Naive thymus-derived CD4-positive, alpha-beta T cell (primary cell): ENCODE measurements around the gene ZNF445. TPM values are rescaled to one million over a fixed set of nuclear protein-coding genes. Genes with fewer than 3 reads are reported as not detected.
"Not testable (repeated sequence)": the region's sequence is repeated elsewhere in the genome, so short reads cannot be mapped to it uniquely, and the experiment has no call there.

ENCODE experiments used
- ATAC-seq: fragments of 150-1000 bp; cut with Tn5 transposase; 2 replicates; pipeline ENCODE4 v1.10.0; 2021; ENCODE audit warnings: mild to moderate bottlenecking, moderate library complexity
- CTCF ChIA-PET: fragments of 350-600 bp; sonication (Branson Sonifier 250); formaldehyde crosslinking; loops from one replicate; lab custom pipeline; 2021; ENCODE audit warnings: antibody characterized with exemption; lab: Charles Lee
- POLR2A ChIA-PET: fragments of 350-600 bp; sonication (Branson Sonifier 250); formaldehyde crosslinking; loops from one replicate; lab custom pipeline; 2021; ENCODE audit warnings: antibody characterized with exemption, inconsistent platforms; lab: Charles Lee
- DNase-seq, 9 donors: peaks; one replicate each; pipeline versions ENCODE4 v3.0.0 to v3.0.0-alpha.2; 2020 to 2022; ENCODE audit warnings: mixed read lengths in 1 of 9
- H3K27ac ChIP-seq: one replicate; pipeline ENCODE4 v1.7.0; 2013; ENCODE audit warnings: mild to moderate bottlenecking, low read depth, low read length, moderate library complexity
- H3K27me3 ChIP-seq, 2 donors: one replicate each; pipeline ENCODE4 v1.7.0; 2013; ENCODE audit warnings: low read length in 2 of 2, mild to moderate bottlenecking in 2 of 2, moderate library complexity in 2 of 2; ENCODE audit not compliant: control insufficient read depth in 2 of 2, insufficient read depth in 2 of 2
- H3K36me3 ChIP-seq, 3 experiments: 1 replicate in 2 of 3; 2 replicates in 1 of 3; pipeline ENCODE4 v1.7.0; 2013; ENCODE audit warnings: low read length in 3 of 3, mild to moderate bottlenecking in 3 of 3, moderate library complexity in 1 of 3; ENCODE audit not compliant: insufficient read depth in 3 of 3, control insufficient read depth in 2 of 3
- H3K4me1 ChIP-seq, 2 donors: one replicate each; pipeline ENCODE4 v1.7.0; 2013; ENCODE audit warnings: low read length in 2 of 2, mild to moderate bottlenecking in 2 of 2, moderate library complexity in 1 of 2; ENCODE audit not compliant: control insufficient read depth in 2 of 2, insufficient read depth in 2 of 2
- H3K4me3 ChIP-seq: 2 replicates; pipeline ENCODE4 v1.7.0; 2013; ENCODE audit warnings: mild to moderate bottlenecking, low read length
- H3K9me3 ChIP-seq, 3 experiments: 1 replicate in 2 of 3; 2 replicates in 1 of 3; pipeline ENCODE4 v1.7.0; 2013; ENCODE audit warnings: low read length in 3 of 3; ENCODE audit not compliant: control insufficient read depth in 2 of 3
- H3K27ac Mint-ChIP-seq, 9 donors: one replicate each; pipeline ENCODE4 v1.8.0; 2020 to 2022; ENCODE audit warnings: mixed read lengths in 9 of 9, mild to moderate bottlenecking in 8 of 9, moderate library complexity in 5 of 9, inconsistent platforms in 2 of 9
- H3K27me3 Mint-ChIP-seq, 5 donors: one replicate each; pipeline ENCODE4 v1.8.0; 2021 to 2022; ENCODE audit warnings: mixed read lengths in 5 of 5, mild to moderate bottlenecking in 1 of 5
- H3K36me3 Mint-ChIP-seq, 5 donors: one replicate each; pipeline ENCODE4 v1.8.0; 2020 to 2022; ENCODE audit warnings: mixed read lengths in 5 of 5, mild to moderate bottlenecking in 3 of 5, inconsistent platforms in 1 of 5
- H3K4me1 Mint-ChIP-seq, 7 donors: one replicate each; pipeline ENCODE4 v1.8.0; 2020 to 2022; ENCODE audit warnings: mixed read lengths in 7 of 7, mild to moderate bottlenecking in 3 of 7, inconsistent platforms in 1 of 7
- H3K4me3 Mint-ChIP-seq, 10 donors: one replicate each; pipeline ENCODE4 v1.8.0; 2020 to 2022; ENCODE audit warnings: mild to moderate bottlenecking in 10 of 10, mixed read lengths in 10 of 10, moderate library complexity in 6 of 10, inconsistent platforms in 2 of 10
- H3K9me3 Mint-ChIP-seq, 11 donors: one replicate each; pipeline ENCODE4 v1.8.0; 2020 to 2022; ENCODE audit warnings: mixed read lengths in 11 of 11, mild to moderate bottlenecking in 4 of 11, inconsistent platforms in 1 of 11, moderate library complexity in 1 of 11
- intact Hi-C, 2 donors: fragments of 100-400 bp; cut with micrococcal nuclease; formaldehyde crosslinking; loops; one replicate each; pipeline ENCODE4 v1.15.1; 2023
- polyA plus RNA-seq, 2 donors: library from polyadenylated mRNA; unstranded; fragments of 300-500 nt; fragmentation: Illumina TruSeq; gene quantifications; one replicate each; pipeline ENCODE4 v1.2.3, GENCODE V29; 2021
- total RNA-seq, 6 experiments: library from RNA in 5 of 6; stranded (reverse) in 5 of 6; gene quantifications; 1 replicate in 5 of 6; 2 replicates in 1 of 6; pipeline ENCODE4 v1.2.3 and lab custom pipeline; 2021 to 2026

Gene ZNF445
- total and polyA plus RNA-seq, 7 experiments from 2014 or later = 5.1 to 37.6 (median 17.3) TPM

GRCh38 chr3:44464920-44465319 lies 12.6 kb downstream of the ZNF445 start:
- DNase-seq, H3K27ac ChIP-seq, H3K4me1 ChIP-seq, H3K27me3 Mint-ChIP-seq, H3K27me3 ChIP-seq, H3K4me3 ChIP-seq, H3K4me3 Mint-ChIP-seq, intact Hi-C loops, ATAC-seq, POLR2A ChIA-PET: not testable (repeated sequence)
- Histone ChIP-seq H3K36me3 (peaks cover 0 to 42% (median 0%) of the 10 kb centered on the region in 3 experiments), H3K9me3 (peaks cover 0 to 10% (median 0%) of the 10 kb centered on the region in 3 experiments)
- peak overlapping the region in 1 of 9 donors; percentile 54 for H3K27ac Mint-ChIP-seq
- CTCF ChIA-PET = interaction anchor here (0.7 kb wide), 1 partner anchor 96 kb away, joined by 4 read pairs; no protein-coding TSS in a partner anchor
- peaks cover 9 to 25% (median 18%) of the 10 kb centered on the region in 11 donors for H3K9me3 Mint-ChIP-seq
- H3K36me3 Mint-ChIP-seq = peaks cover 16 to 62% (median 46%) of the 10 kb centered on the region in 5 donors
- peaks cover 0 to 17% (median 6%) of the 10 kb centered on the region in 7 donors for H3K4me1 Mint-ChIP-seq

- CTCF ChIA-PET = interaction anchor here (0.7 kb wide), 1 partner anchor 258 kb away, joined by 3 read pairs; no protein-coding TSS in a partner anchor
- Histone ChIP-seq H3K9me3 (peaks cover 0 to 10% (median 0%) of the 10 kb centered on the region in 3 experiments), H3K27me3 (no peaks in the 10 kb centered on the region), H3K4me3 (no peak overlapping the region), H3K4me1 (no peaks in the 10 kb centered on the region), H3K27ac (no peak overlapping the region), H3K36me3 (peaks cover 0 to 41% (median 0%) of the 10 kb centered on the region in 3 experiments)
- ATAC-seq (no peak), DNase-seq (no peak)
- peaks cover 17 to 64% (median 51%) of the 10 kb centered on the region in 5 donors for H3K36me3 Mint-ChIP-seq
- peaks cover 0 to 18% (median 6%) of the 10 kb centered on the region in 7 donors for H3K4me1 Mint-ChIP-seq
- H3K4me3 Mint-ChIP-seq = no peak overlapping the region
- no peaks in the 10 kb centered on the region for H3K27me3 Mint-ChIP-seq
- POLR2A ChIA-PET = no interaction called here
- H3K9me3 Mint-ChIP-seq = peaks cover 9 to 28% (median 18%) of the 10 kb centered on the region in 11 donors
- H3K27ac Mint-ChIP-seq = no peak overlapping the region
- intact Hi-C loops = no loop called here
Observed at GRCh38 chr3:44464509-44464908, 13.0 kb downstream of the ZNF445 start.

- H3K27ac Mint-ChIP-seq, H3K27me3 Mint-ChIP-seq, POLR2A ChIA-PET, H3K27me3 ChIP-seq, H3K27ac ChIP-seq, DNase-seq, ATAC-seq, H3K4me3 Mint-ChIP-seq, H3K4me3 ChIP-seq, intact Hi-C loops, CTCF ChIA-PET, H3K4me1 ChIP-seq: not testable (repeated sequence)
- Mint-ChIP-seq H3K9me3 (peaks cover 9 to 31% (median 18%) of the 10 kb centered on the region in 11 donors), H3K4me1 (peaks cover 0 to 13% (median 4%) of the 10 kb centered on the region in 7 donors), H3K36me3 (peaks cover 31 to 85% (median 70%) of the 10 kb centered on the region in 5 donors)
- Histone ChIP-seq H3K9me3 (peaks cover 0 to 10% (median 0%) of the 10 kb centered on the region in 3 experiments), H3K36me3 (peaks cover 5 to 62% (median 8%) of the 10 kb centered on the region in 3 experiments)
Observed at GRCh38 chr3:44460050-44460449, 17.4 kb downstream of the ZNF445 start.

GRCh38 chr3:44455318-44455717 lies 22.2 kb downstream of the ZNF445 start:
- Histone ChIP-seq H3K27me3 (no peaks in the 10 kb centered on the region), H3K27ac (no peak overlapping the region), H3K4me1 (no peaks in the 10 kb centered on the region), H3K9me3 (peaks cover 0 to under 1% (median 0%) of the 10 kb centered on the region in 3 experiments), H3K4me3 (no peak overlapping the region), H3K36me3 (peaks cover 5 to 67% (median 14%) of the 10 kb centered on the region in 3 experiments)
- ATAC-seq (no peak), DNase-seq (no peak)
- Mint-ChIP-seq H3K36me3 (peaks cover 30 to 81% (median 58%) of the 10 kb centered on the region in 5 donors), H3K4me1 (peaks cover 0 to 20% (median 10%) of the 10 kb centered on the region in 7 donors), H3K4me3 (no peak overlapping the region), H3K9me3 (peaks cover 0 to 14% (median 5%) of the 10 kb centered on the region in 11 donors), H3K27me3 (no peaks in the 10 kb centered on the region), H3K27ac (peak overlapping the region in 1 of 9 donors; percentile 67)
- intact Hi-C loops = no loop called here
- CTCF ChIA-PET = interaction anchor here (0.6 kb wide), 2 partner anchors 130 to 453 kb away, joined by 3 to 5 read pairs; no protein-coding TSS in a partner anchor
- POLR2A ChIA-PET = no interaction called here

GRCh38 chr3:44454258-44454657 lies 23.2 kb downstream of the ZNF445 start:
- DNase-seq (no peak), ATAC-seq (no peak)
- H3K36me3 ChIP-seq = peaks cover 5 to 78% (median 19%) of the 10 kb centered on the region in 3 experiments
- Mint-ChIP-seq H3K27me3 (no peaks in the 10 kb centered on the region), H3K27ac (peak overlapping the region in 1 of 9 donors; percentile 62), H3K4me3 (no peak overlapping the region), H3K36me3 (peaks cover 31 to 81% (median 56%) of the 10 kb centered on the region in 5 donors), H3K4me1 (peaks cover 0 to 20% (median 5%) of the 10 kb centered on the region in 7 donors), H3K9me3 (peaks cover 0 to 13% (median under 1%) of the 10 kb centered on the region in 11 donors)
- no peaks in the 10 kb centered on the region for H3K27me3 ChIP-seq
- H3K4me3 ChIP-seq = no peak overlapping the region
- H3K4me1 ChIP-seq = no peaks in the 10 kb centered on the region
- H3K9me3 ChIP-seq = no peaks in the 10 kb centered on the region
- ChIA-PET CTCF (no interaction called here), POLR2A (no interaction called here)
- intact Hi-C loops = no loop called here
- no peak overlapping the region for H3K27ac ChIP-seq

GRCh38 chr3:44451441-44451840 lies 26.0 kb downstream of the ZNF445 start:
- intact Hi-C loops = no loop called here
- Histone ChIP-seq H3K4me3 (no peak overlapping the region), H3K27me3 (no peaks in the 10 kb centered on the region), H3K9me3 (peaks cover 0 to 14% (median 0%) of the 10 kb centered on the region in 3 experiments), H3K36me3 (peaks cover 22 to 89% (median 38%) of the 10 kb centered on the region in 3 experiments), H3K4me1 (no peaks in the 10 kb centered on the region), H3K27ac (no peak overlapping the region)
- H3K27ac Mint-ChIP-seq = peak overlapping the region in 1 of 9 donors; percentile 66
- no peaks in the 10 kb centered on the region for H3K27me3 Mint-ChIP-seq
- H3K4me3 Mint-ChIP-seq = no peak overlapping the region
- DNase-seq = no peak
- CTCF ChIA-PET = no interaction called here
- H3K36me3 Mint-ChIP-seq = peaks cover 47 to 89% (median 72%) of the 10 kb centered on the region in 5 donors
- POLR2A ChIA-PET = no interaction called here
- peaks cover 0 to 20% (median 4%) of the 10 kb centered on the region in 7 donors for H3K4me1 Mint-ChIP-seq
- H3K9me3 Mint-ChIP-seq = peaks cover 2 to 32% (median 13%) of the 10 kb centered on the region in 11 donors
- no peak for ATAC-seq
